Upper lobe of right lung (tissue), 1 donor: ENCODE results near the gene EML6. TPM values are rescaled to one million over a fixed set of nuclear protein-coding genes. Genes with fewer than 3 reads are reported as not detected.

ENCODE experiments used
- ATAC-seq: fragments of 200-7000 bp; cut with Tn5 transposase; one replicate; pipeline ENCODE4 v1.9.1; 2020; ENCODE audit warnings: mild to moderate bottlenecking, moderate library complexity
- DNase-seq: peaks from one replicate; pipeline ENCODE4 v3.0.0-alpha.2; 2020
- H3K27ac ChIP-seq: fragments of 200-600 bp; one replicate; pipeline ENCODE4 v1.8.0; 2022
- H3K27me3 ChIP-seq: fragments of 200-600 bp; one replicate; pipeline ENCODE4 v1.8.0; 2022; ENCODE audit warnings: mild to moderate bottlenecking
- H3K36me3 ChIP-seq: fragments of 200-600 bp; one replicate; pipeline ENCODE4 v1.8.0; 2022
- H3K4me1 ChIP-seq: fragments of 200-600 bp; one replicate; pipeline ENCODE4 v1.8.0; 2022
- H3K4me3 ChIP-seq: fragments of 200-600 bp; one replicate; pipeline ENCODE4 v1.8.0; 2022; ENCODE audit warnings: mild to moderate bottlenecking
- H3K9me3 ChIP-seq: fragments of 200-600 bp; one replicate; pipeline ENCODE4 v1.8.0; 2022
- intact Hi-C: fragments of 100-400 bp; cut with DNase I; formaldehyde crosslinking; loops from one replicate; pipeline ENCODE4 v1.11.0; 2022
- total RNA-seq: library from RNA; stranded (reverse); fragmentation: NEBNext Ultra II Directional; extraction: Animal tissue kit (Norgen Biotek cat#: 25700); gene quantifications from one replicate; pipeline ENCODE4 v1.2.1, GENCODE V29; 2021
- TF ChIP-seq, protein P1 (sequence below): fragments of 200-600 bp; IDR thresholded peaks from one replicate; pipeline ENCODE4 v1.8.0; 2022; ENCODE audit warnings: antibody characterized with exemption
- donor health status: DM: no; HTN: yes; CAD: no; lungs with severe emphysema.

The EML6 gene
- total RNA-seq, 1 donor from 2014 or later, result 1.4 TPM

DNA sequence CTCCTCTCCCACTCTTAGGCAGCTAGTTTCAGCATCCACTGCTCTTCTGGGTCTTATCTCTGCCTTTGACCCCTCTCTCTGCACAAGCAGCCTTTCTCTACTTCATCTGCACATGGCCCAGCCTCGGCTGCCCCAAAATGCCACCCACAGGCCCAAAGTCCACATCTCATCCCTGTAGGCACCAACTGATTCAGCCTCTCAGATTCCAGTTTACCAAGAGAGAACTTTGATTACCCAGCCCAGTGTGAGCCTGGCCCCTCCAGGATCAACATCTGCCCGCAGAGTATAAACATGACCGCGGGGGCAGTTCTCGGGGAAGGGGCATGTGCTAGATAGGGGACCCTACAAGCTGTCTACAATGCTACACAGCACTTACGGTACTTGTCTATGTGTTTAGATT, 185.1 kb downstream of the EML6 start:
- H3K4me1 ChIP-seq, result no peaks in the 10 kb centered on the region
- H3K4me3 ChIP-seq, result no peak overlapping the region
- no peak for DNase-seq
- intact Hi-C loops, result no loop called here
- H3K36me3 ChIP-seq, result no peaks in the 10 kb centered on the region
- no peak for ATAC-seq
- no peak overlapping the region for H3K27ac ChIP-seq
- H3K9me3 ChIP-seq, result no peaks in the 10 kb centered on the region
- TF ChIP-seq, protein P1, sequence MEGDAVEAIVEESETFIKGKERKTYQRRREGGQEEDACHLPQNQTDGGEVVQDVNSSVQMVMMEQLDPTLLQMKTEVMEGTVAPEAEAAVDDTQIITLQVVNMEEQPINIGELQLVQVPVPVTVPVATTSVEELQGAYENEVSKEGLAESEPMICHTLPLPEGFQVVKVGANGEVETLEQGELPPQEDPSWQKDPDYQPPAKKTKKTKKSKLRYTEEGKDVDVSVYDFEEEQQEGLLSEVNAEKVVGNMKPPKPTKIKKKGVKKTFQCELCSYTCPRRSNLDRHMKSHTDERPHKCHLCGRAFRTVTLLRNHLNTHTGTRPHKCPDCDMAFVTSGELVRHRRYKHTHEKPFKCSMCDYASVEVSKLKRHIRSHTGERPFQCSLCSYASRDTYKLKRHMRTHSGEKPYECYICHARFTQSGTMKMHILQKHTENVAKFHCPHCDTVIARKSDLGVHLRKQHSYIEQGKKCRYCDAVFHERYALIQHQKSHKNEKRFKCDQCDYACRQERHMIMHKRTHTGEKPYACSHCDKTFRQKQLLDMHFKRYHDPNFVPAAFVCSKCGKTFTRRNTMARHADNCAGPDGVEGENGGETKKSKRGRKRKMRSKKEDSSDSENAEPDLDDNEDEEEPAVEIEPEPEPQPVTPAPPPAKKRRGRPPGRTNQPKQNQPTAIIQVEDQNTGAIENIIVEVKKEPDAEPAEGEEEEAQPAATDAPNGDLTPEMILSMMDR, result no peak
- no peaks in the 10 kb centered on the region for H3K27me3 ChIP-seq

DNA sequence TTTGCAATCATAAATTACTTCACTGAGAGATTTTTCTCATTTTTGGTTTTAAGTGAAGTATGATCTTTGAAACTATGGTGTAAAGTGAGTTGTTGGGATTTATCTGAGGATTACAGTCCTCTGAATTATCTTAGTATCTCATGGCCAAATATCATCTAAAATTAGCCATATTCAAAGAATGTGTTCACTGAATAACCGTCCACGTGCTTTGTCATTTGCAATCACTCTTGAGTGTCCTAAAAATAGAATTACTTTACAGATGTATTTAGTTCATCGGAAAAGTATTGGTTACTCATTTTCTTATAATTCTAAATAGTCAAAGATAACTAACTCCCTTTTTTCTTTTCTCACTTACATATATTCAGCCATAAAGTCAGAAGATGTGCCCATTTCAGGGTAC, 185.5 kb downstream of the EML6 start:
- Histone ChIP-seq H3K27me3 (no peaks in the 10 kb centered on the region), H3K36me3 (no peaks in the 10 kb centered on the region), H3K4me3 (no peak overlapping the region), H3K9me3 (no peaks in the 10 kb centered on the region), H3K27ac (no peak overlapping the region), H3K4me1 (no peaks in the 10 kb centered on the region)
- no peak for ATAC-seq
- intact Hi-C loops, result no loop called here
- TF ChIP-seq, protein P1, result no peak
- no peak for DNase-seq

DNA sequence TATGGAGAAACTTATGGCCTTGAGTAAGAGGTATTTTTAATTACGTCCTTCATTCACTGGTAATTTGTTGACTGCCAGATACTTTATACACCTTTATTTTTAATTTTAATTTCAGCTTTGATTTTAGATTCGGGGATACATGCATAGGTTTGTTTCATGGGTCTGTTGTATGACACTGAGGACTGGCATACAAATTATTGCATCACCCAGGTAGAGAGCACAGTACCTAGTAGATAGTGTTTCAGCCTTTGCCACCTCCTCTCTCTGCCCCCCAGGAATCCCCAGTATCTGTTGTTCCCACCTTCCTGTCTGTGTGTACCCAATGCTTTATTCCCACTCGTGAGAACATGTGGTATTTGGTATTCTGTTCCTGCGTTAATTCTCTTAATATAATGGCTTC, 188.8 kb downstream of the EML6 start:
- TF ChIP-seq, protein P1, result no peak
- ATAC-seq, result no peak
- Histone ChIP-seq H3K4me1 (no peaks in the 10 kb centered on the region), H3K27me3 (no peaks in the 10 kb centered on the region), H3K36me3 (no peaks in the 10 kb centered on the region), H3K9me3 (no peaks in the 10 kb centered on the region), H3K27ac (no peak overlapping the region), H3K4me3 (no peak overlapping the region)
- no peak for DNase-seq
- intact Hi-C loops, result no loop called here

DNA sequence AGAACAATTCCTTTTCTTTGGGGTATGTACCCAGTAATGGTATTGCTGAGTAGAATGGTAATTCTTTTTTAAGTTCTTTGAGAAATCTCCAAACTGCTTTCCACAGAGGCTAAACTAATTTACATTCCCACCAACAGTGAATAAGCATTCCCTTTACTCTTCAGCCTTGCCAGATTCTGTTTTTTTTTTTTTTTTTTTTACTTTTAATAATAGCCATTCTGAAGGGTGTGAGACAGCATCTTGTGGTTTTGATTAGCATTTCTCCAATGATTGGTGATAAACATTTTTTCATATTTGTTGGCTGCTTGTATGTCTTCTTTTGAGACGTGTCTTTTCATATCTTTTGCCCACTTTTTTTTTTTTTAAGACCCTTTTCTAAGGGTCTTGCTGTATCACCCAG, 189.4 kb downstream of the EML6 start:
- Histone ChIP-seq H3K27ac (no peak overlapping the region), H3K9me3 (no peaks in the 10 kb centered on the region), H3K4me1 (no peaks in the 10 kb centered on the region), H3K36me3 (no peaks in the 10 kb centered on the region), H3K4me3 (no peak overlapping the region), H3K27me3 (no peaks in the 10 kb centered on the region)
- ATAC-seq, result no peak
- no peak for DNase-seq
- intact Hi-C loops, result no loop called here
- TF ChIP-seq, protein P1, result no peak

DNA sequence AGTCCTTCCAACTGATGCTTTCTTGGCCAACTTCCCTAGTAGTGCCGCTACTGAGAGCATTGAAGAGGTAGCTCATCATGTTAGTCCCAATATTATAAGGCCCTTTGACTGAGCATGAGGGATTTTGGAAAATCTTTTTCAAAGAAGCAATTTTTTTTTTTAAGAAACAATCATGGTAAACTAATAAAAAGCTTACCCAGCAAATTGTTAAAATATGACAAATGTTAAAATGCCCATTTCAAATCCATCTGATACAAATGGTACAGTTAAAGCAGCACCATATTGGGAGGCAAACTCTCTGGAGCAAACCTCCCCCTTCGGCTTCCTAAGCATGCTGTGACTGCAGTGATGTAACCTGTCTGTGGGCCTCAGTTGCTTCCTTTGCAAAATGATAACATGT, 191.2 kb downstream of the EML6 start:
- Histone ChIP-seq H3K9me3 (no peaks in the 10 kb centered on the region), H3K4me3 (no peak overlapping the region), H3K4me1 (no peaks in the 10 kb centered on the region), H3K27me3 (no peaks in the 10 kb centered on the region), H3K27ac (no peak overlapping the region), H3K36me3 (no peaks in the 10 kb centered on the region)
- ATAC-seq (no peak), DNase-seq (no peak)
- TF ChIP-seq, protein P1, result no peak
- intact Hi-C loops, result no loop called here

DNA sequence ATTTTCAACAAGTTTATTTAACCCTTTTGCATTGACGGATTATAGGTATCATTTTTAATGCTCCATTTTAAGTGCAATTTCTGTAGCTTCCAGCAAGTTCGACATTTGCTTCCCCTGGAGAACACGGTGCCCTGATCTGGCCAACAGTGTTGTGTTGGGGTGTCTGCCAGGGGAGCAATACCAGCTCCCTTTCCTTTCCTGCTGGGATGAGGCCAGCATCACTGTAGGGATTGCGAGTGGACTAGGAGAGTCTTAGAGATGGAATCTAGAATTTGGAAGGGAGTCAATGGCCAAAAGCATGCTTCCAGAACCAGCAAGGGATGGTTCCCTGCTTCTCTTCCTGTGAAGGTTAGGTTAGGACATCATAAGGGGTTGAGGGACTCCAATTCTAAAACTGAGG, 191.6 kb downstream of the EML6 start:
- no peaks in the 10 kb centered on the region for H3K36me3 ChIP-seq
- H3K9me3 ChIP-seq, result no peaks in the 10 kb centered on the region
- ATAC-seq, result no peak
- no peaks in the 10 kb centered on the region for H3K4me1 ChIP-seq
- H3K4me3 ChIP-seq, result no peak overlapping the region
- no peaks in the 10 kb centered on the region for H3K27me3 ChIP-seq
- TF ChIP-seq, protein P1, result no peak
- no peak for DNase-seq
- intact Hi-C loops, result no loop called here
- H3K27ac ChIP-seq, result no peak overlapping the region
